ENCODE results near the gene MYL5. TPM values are rescaled to one million over a fixed set of nuclear protein-coding genes. Genes with fewer than 3 reads are reported as not detected.

Gene MYL5
- polyA plus RNA-seq, 1 donor from 2014 or later, result 15.1 TPM

DNA sequence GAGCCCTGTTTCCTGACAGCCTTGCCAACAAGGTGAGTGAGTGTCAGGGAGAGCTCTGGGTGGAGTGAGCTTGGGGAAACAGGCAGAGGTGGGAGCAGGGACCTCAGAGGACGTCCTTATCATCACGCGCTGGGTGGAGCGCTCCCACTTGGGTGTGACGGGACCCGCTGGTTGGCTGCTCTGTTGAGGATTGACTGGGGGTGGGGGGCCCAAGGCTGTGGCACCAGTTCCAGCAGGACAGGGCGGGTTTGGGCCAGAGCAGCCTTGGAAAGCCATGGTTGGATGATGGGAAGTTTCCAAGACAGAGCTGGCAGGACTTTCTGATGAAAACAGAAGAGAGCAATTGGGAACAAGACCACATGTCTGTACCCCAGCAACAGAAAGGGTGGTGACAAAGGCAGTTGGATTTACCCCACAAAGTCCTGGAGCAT lies 28.3 kb downstream of the MYL5 start:
- no peak for TF ChIP-seq EZH2 (IDR thresholded peaks at IDR 0.05; ENCODE audit: borderline replicate concordance, insufficient read depth, low read length, poor library complexity, severe bottlenecking)
- TF ChIP-seq, protein P1, sequence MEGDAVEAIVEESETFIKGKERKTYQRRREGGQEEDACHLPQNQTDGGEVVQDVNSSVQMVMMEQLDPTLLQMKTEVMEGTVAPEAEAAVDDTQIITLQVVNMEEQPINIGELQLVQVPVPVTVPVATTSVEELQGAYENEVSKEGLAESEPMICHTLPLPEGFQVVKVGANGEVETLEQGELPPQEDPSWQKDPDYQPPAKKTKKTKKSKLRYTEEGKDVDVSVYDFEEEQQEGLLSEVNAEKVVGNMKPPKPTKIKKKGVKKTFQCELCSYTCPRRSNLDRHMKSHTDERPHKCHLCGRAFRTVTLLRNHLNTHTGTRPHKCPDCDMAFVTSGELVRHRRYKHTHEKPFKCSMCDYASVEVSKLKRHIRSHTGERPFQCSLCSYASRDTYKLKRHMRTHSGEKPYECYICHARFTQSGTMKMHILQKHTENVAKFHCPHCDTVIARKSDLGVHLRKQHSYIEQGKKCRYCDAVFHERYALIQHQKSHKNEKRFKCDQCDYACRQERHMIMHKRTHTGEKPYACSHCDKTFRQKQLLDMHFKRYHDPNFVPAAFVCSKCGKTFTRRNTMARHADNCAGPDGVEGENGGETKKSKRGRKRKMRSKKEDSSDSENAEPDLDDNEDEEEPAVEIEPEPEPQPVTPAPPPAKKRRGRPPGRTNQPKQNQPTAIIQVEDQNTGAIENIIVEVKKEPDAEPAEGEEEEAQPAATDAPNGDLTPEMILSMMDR (IDR thresholded peaks at IDR 0.05; ENCODE audit: poor library complexity, severe bottlenecking), result no peak
- no peak for TF ChIP-seq TAF1 (IDR thresholded peaks at IDR 0.05; ENCODE audit: low read depth)
- no peak for TF ChIP-seq POLR2AphosphoS5 (IDR thresholded peaks at IDR 0.05)
- TF ChIP-seq, protein P2, sequence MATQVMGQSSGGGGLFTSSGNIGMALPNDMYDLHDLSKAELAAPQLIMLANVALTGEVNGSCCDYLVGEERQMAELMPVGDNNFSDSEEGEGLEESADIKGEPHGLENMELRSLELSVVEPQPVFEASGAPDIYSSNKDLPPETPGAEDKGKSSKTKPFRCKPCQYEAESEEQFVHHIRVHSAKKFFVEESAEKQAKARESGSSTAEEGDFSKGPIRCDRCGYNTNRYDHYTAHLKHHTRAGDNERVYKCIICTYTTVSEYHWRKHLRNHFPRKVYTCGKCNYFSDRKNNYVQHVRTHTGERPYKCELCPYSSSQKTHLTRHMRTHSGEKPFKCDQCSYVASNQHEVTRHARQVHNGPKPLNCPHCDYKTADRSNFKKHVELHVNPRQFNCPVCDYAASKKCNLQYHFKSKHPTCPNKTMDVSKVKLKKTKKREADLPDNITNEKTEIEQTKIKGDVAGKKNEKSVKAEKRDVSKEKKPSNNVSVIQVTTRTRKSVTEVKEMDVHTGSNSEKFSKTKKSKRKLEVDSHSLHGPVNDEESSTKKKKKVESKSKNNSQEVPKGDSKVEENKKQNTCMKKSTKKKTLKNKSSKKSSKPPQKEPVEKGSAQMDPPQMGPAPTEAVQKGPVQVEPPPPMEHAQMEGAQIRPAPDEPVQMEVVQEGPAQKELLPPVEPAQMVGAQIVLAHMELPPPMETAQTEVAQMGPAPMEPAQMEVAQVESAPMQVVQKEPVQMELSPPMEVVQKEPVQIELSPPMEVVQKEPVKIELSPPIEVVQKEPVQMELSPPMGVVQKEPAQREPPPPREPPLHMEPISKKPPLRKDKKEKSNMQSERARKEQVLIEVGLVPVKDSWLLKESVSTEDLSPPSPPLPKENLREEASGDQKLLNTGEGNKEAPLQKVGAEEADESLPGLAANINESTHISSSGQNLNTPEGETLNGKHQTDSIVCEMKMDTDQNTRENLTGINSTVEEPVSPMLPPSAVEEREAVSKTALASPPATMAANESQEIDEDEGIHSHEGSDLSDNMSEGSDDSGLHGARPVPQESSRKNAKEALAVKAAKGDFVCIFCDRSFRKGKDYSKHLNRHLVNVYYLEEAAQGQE (IDR thresholded peaks at IDR 0.05; ENCODE audit: borderline replicate concordance), result no peak
- no peak for TF ChIP-seq RAD21 (conservative IDR thresholded peaks at IDR 0.05)
- no peak for TF ChIP-seq EP300 (conservative IDR thresholded peaks at IDR 0.05; ENCODE audit: poor library complexity, severe bottlenecking)
- TF ChIP-seq SMC3 (conservative IDR thresholded peaks at IDR 0.05; ENCODE audit: poor library complexity), result no peak
- no peak for TF ChIP-seq MXI1 (conservative IDR thresholded peaks at IDR 0.05; ENCODE audit: poor library complexity, severe bottlenecking)
- H3K27me3 ChIP-seq (ENCODE audit: insufficient read depth, low read depth, low read length), result no peaks in the 10 kb centered on the region
- H4K20me1 ChIP-seq (ENCODE audit: insufficient read depth), result no peaks in the 10 kb centered on the region
- no peak overlapping the region for H2AFZ ChIP-seq (ENCODE audit: low read depth, low read length)
- H3K4me3 ChIP-seq (ENCODE audit: low read length), result no peak overlapping the region
- peaks cover 16% of the 10 kb centered on the region for H3K79me2 ChIP-seq (replicated peaks; ENCODE audit: insufficient read depth, low read length)
- no peak overlapping the region for H3K9ac ChIP-seq (ENCODE audit: low read length)
- H3F3A ChIP-seq (ENCODE audit: insufficient read depth, low read length, poor library complexity, severe bottlenecking), result no peaks in the 10 kb centered on the region
- no peaks in the 10 kb centered on the region for H3K9me2 ChIP-seq (ENCODE audit: insufficient read depth, low read length)
- H3K36me3 ChIP-seq (ENCODE audit: insufficient read depth, low read length), result no peaks in the 10 kb centered on the region
- no peak overlapping the region for H3K27ac ChIP-seq (ENCODE audit: low read length)
- H3K9me3 ChIP-seq (ENCODE audit: low read length), result no peaks in the 10 kb centered on the region
- H3K4me2 ChIP-seq (ENCODE audit: low read length), result no peak overlapping the region

GRCh38 chr4:703336-704197 lies 29.2 kb downstream of the MYL5 start:
- Histone ChIP-seq H4K20me1 (ENCODE audit: insufficient read depth) (no peaks in the 10 kb centered on the region), H3K4me3 (ENCODE audit: low read length) (no peak overlapping the region), H3K36me3 (ENCODE audit: insufficient read depth, low read length) (no peaks in the 10 kb centered on the region), H3F3A (ENCODE audit: insufficient read depth, low read length, poor library complexity, severe bottlenecking) (no peaks in the 10 kb centered on the region), H3K79me2 (replicated peaks; ENCODE audit: insufficient read depth, low read length) (peaks cover 23% of the 10 kb centered on the region), H3K27ac (ENCODE audit: low read length) (no peak overlapping the region), H3K9ac (ENCODE audit: low read length) (no peak overlapping the region), H2AFZ (ENCODE audit: low read depth, low read length) (no peak overlapping the region), H3K9me2 (ENCODE audit: insufficient read depth, low read length) (no peaks in the 10 kb centered on the region), H3K27me3 (ENCODE audit: insufficient read depth, low read depth, low read length) (no peaks in the 10 kb centered on the region), H3K9me3 (ENCODE audit: low read length) (no peaks in the 10 kb centered on the region), H3K4me2 (ENCODE audit: low read length) (no peak overlapping the region)
- TF ChIP-seq EZH2 (IDR thresholded peaks at IDR 0.05; ENCODE audit: borderline replicate concordance, insufficient read depth, low read length, poor library complexity, severe bottlenecking), result no peak
- no peak for TF ChIP-seq RAD21 (conservative IDR thresholded peaks at IDR 0.05)
- no peak for TF ChIP-seq SMC3 (conservative IDR thresholded peaks at IDR 0.05; ENCODE audit: poor library complexity)
- TF ChIP-seq, protein P1 (IDR thresholded peaks at IDR 0.05; ENCODE audit: poor library complexity, severe bottlenecking), result no peak
- TF ChIP-seq EP300 (conservative IDR thresholded peaks at IDR 0.05; ENCODE audit: poor library complexity, severe bottlenecking), result no peak

All from neural cell (in vitro differentiated cells).